HepG2 (cell line): ENCODE data around the gene PLIN3. TPM values are rescaled to one million over a fixed set of nuclear protein-coding genes. Genes with fewer than 3 reads are reported as not detected.

Experiments
- CBX2 ChIP-seq, 2 experiments: fragments of 200-600 bp in 1 of 2; sonication (generic); formaldehyde crosslinking in 1 of 2; IDR thresholded peaks; 2 replicates each; pipeline versions ENCODE4 v1.7.0 to v1.8.1; 2018 to 2022; ENCODE audit warnings: low read depth in 2 of 2, low read length in 1 of 2, mild to moderate bottlenecking in 1 of 2, missing genetic modification reagents in 1 of 2
- FOXA3 ChIP-seq: IDR thresholded peaks from 2 replicates; pipeline ENCODE4 v1.6.1; 2016; ENCODE audit warnings: missing genetic modification reagents, missing compliant biosample characterization
- FOXK1 ChIP-seq: sonication (generic); formaldehyde crosslinking; IDR thresholded peaks from 2 replicates; pipeline ENCODE4 v1.4.0; 2020; ENCODE audit warnings: low read depth, missing genetic modification reagents, borderline replicate concordance
- JUN ChIP-seq: sonication (generic); formaldehyde crosslinking; IDR thresholded peaks from 2 replicates; pipeline ENCODE4 v1.4.0; 2020; ENCODE audit warnings: mild to moderate bottlenecking, missing genetic modification reagents
- KLF11 ChIP-seq: IDR thresholded peaks from 2 replicates; pipeline ENCODE4 v1.6.1; 2016; ENCODE audit warnings: missing compliant biosample characterization
- MYNN ChIP-seq: sonication (generic); formaldehyde crosslinking; IDR thresholded peaks from 2 replicates; pipeline ENCODE4 v1.4.0; 2020; ENCODE audit warnings: mild to moderate bottlenecking, low read depth, missing genetic modification reagents
- NFYB ChIP-seq: sonication (generic); formaldehyde crosslinking; IDR thresholded peaks from 2 replicates; pipeline ENCODE4 v1.4.0; 2020; ENCODE audit warnings: missing genetic modification reagents
- PHF8 ChIP-seq: sonication (generic); formaldehyde crosslinking; IDR thresholded peaks from 2 replicates; pipeline ENCODE4 v1.5.0; 2020; ENCODE audit warnings: missing genetic modification reagents
- PITX1 ChIP-seq: sonication (generic); formaldehyde crosslinking; IDR thresholded peaks from 2 replicates; pipeline ENCODE4 v1.5.1; 2020; ENCODE audit warnings: mild to moderate bottlenecking, missing genetic modification reagents
- SRY ChIP-seq: sonication (generic); formaldehyde crosslinking; IDR thresholded peaks from 2 replicates; pipeline ENCODE4 v1.8.0; 2022; ENCODE audit warnings: mild to moderate bottlenecking, missing genetic modification reagents
- ZNF552 ChIP-seq: sonication (generic); formaldehyde crosslinking; IDR thresholded peaks from 2 replicates; pipeline ENCODE4 v1.9.0; 2022; ENCODE audit warnings: missing genetic modification reagents, mild to moderate bottlenecking, borderline replicate concordance
- polyA plus RNA-seq, 8 experiments: library from polyadenylated mRNA; depleted of rRNA in 3 of 8; stranded (reverse) in 7 of 8; unstranded in 1 of 8; fragments of >200 nt; fragmentation: Illumina TruSeq in 4 of 8; extraction: Trizol in 4 of 8; gene quantifications; 2 replicates each; pipeline versions ENCODE4 v1.2.1 to v1.2.3, GENCODE V29; 2011 to 2016; ENCODE audit warnings: low read depth in 4 of 8, missing spikeins in 1 of 8, mixed read lengths in 1 of 8; ENCODE audit not compliant: insufficient read depth in 1 of 8
- total RNA-seq, 5 experiments: library from RNA; depleted of rRNA; stranded (reverse); fragments of >200 nt; fragmentation: Illumina TruSeq; extraction: Trizol; gene quantifications; 2 replicates each; pipeline ENCODE4 v1.2.3, GENCODE V29; 2016; ENCODE audit warnings: low read depth in 1 of 5
- TF ChIP-seq, protein P1 (sequence below): sonication (generic); formaldehyde crosslinking; IDR thresholded peaks from 2 replicates; pipeline ENCODE4 v1.4.0; 2020; ENCODE audit warnings: missing genetic modification reagents
- TF ChIP-seq, protein P2 (sequence below): sonication (generic); formaldehyde crosslinking; IDR thresholded peaks from 2 replicates; pipeline ENCODE4 v1.8.1; 2023; ENCODE audit warnings: mild to moderate bottlenecking, missing genetic modification reagents
- TF ChIP-seq, protein P3 (sequence below): sonication (generic); formaldehyde crosslinking; IDR thresholded peaks from 2 replicates; pipeline ENCODE4 v1.5.1; 2020; ENCODE audit warnings: mild to moderate bottlenecking, moderate library complexity, missing genetic modification reagents
- TF ChIP-seq, protein P4 (sequence below): sonication (generic); formaldehyde crosslinking; IDR thresholded peaks from 2 replicates; pipeline ENCODE4 v1.5.1; 2020; ENCODE audit warnings: missing genetic modification reagents, mild to moderate bottlenecking, borderline replicate concordance
- TF ChIP-seq, protein P5 (sequence below): sonication (generic); formaldehyde crosslinking; IDR thresholded peaks from 2 replicates; pipeline ENCODE4 v1.5.1; 2020; ENCODE audit warnings: mild to moderate bottlenecking, missing genetic modification reagents, moderate library complexity

Gene PLIN3
- total and polyA plus RNA-seq, 2 of the 13 experiments (the other 11 are each of a cell fraction or from before 2014, with no cell fraction given), result 49.3 to 57.9 TPM

DNA sequence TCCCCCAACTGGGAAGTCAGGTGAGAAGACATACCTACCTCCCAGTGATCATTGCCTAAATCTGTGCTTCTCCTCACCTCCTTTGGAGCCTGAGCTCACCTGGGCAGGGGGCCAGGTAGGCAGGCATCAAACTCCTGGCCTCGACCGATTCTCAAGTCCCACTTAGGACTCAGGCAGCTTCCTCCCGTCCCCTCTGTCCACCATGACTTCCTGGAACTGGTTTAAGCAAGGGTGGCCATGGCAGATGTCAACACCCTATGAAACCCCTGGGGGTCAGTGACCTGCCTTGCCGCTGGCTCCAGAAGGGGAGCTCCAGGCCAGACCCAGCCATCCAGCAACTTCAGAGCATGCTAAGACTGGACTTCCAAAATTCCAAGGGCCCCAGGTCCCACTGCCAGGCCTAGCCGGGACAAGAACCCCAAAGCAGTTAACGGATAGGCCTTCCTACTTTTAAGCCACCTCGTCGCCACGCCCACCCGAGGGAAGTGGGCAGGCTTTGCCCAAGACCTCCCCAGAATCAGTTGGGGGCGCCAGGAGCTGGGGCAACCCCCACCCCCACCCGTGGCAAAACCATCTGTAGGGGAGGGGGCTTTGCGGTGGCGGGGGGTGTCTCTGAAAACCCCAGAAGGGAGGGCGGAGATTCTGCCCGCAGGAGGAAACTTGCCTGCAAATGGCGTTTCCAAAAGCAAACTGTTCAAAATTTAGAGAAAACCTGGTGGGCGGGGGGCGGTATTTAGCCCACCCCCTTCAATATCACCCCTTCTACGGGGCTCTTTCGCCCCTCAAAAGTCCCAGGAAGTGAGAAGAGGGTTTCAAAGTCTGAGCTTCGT is 657 bp downstream of the PLIN3 start (continued):
- TF ChIP-seq FOXK1 (CRISPR knock-in tag) (peak; percentile 44; the same call in 1 of the 2 replicates), PITX1 (CRISPR knock-in tag) (peak; percentile 31; the same call in 1 of the 2 replicates), FOXA3 (CRISPR knock-in tag) (peak; percentile 61), KLF11 (CRISPR knock-in tag) (peak; percentile 43; the same call in 1 of the 2 replicates), JUN (CRISPR knock-in tag) (no peak), MYNN (peak; percentile 80; the same call in 1 of the 2 replicates), CBX2 (IDR thresholded peaks at IDR 0.05; ENCODE audit: low read depth, low read length) (no peak), CBX2 (CRISPR knock-in tag; IDR thresholded peaks at IDR 0.05; ENCODE audit: low read depth) (no peak), PHF8 (CRISPR knock-in tag) (peak; percentile 51), SRY (CRISPR knock-in tag) (0 out of 2 replicates have a peak, but pooled peaks have one; percentile 59), ZNF552 (CRISPR knock-in tag) (no peak), NFYB (CRISPR knock-in tag) (0 out of 2 replicates have a peak, but pooled peaks have one; percentile 21)
- TF ChIP-seq, protein P1, sequence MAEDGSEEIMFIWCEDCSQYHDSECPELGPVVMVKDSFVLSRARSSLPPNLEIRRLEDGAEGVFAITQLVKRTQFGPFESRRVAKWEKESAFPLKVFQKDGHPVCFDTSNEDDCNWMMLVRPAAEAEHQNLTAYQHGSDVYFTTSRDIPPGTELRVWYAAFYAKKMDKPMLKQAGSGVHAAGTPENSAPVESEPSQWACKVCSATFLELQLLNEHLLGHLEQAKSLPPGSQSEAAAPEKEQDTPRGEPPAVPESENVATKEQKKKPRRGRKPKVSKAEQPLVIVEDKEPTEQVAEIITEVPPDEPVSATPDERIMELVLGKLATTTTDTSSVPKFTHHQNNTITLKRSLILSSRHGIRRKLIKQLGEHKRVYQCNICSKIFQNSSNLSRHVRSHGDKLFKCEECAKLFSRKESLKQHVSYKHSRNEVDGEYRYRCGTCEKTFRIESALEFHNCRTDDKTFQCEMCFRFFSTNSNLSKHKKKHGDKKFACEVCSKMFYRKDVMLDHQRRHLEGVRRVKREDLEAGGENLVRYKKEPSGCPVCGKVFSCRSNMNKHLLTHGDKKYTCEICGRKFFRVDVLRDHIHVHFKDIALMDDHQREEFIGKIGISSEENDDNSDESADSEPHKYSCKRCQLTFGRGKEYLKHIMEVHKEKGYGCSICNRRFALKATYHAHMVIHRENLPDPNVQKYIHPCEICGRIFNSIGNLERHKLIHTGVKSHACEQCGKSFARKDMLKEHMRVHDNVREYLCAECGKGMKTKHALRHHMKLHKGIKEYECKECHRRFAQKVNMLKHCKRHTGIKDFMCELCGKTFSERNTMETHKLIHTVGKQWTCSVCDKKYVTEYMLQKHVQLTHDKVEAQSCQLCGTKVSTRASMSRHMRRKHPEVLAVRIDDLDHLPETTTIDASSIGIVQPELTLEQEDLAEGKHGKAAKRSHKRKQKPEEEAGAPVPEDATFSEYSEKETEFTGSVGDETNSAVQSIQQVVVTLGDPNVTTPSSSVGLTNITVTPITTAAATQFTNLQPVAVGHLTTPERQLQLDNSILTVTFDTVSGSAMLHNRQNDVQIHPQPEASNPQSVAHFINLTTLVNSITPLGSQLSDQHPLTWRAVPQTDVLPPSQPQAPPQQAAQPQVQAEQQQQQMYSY (CRISPR knock-in tag), result no peak
- TF ChIP-seq, protein P2, sequence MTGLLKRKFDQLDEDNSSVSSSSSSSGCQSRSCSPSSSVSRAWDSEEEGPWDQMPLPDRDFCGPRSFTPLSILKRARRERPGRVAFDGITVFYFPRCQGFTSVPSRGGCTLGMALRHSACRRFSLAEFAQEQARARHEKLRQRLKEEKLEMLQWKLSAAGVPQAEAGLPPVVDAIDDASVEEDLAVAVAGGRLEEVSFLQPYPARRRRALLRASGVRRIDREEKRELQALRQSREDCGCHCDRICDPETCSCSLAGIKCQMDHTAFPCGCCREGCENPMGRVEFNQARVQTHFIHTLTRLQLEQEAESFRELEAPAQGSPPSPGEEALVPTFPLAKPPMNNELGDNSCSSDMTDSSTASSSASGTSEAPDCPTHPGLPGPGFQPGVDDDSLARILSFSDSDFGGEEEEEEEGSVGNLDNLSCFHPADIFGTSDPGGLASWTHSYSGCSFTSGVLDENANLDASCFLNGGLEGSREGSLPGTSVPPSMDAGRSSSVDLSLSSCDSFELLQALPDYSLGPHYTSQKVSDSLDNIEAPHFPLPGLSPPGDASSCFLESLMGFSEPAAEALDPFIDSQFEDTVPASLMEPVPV, result 0 out of 2 replicates have a peak, but pooled peaks have one; percentile 24
- TF ChIP-seq, protein P3, sequence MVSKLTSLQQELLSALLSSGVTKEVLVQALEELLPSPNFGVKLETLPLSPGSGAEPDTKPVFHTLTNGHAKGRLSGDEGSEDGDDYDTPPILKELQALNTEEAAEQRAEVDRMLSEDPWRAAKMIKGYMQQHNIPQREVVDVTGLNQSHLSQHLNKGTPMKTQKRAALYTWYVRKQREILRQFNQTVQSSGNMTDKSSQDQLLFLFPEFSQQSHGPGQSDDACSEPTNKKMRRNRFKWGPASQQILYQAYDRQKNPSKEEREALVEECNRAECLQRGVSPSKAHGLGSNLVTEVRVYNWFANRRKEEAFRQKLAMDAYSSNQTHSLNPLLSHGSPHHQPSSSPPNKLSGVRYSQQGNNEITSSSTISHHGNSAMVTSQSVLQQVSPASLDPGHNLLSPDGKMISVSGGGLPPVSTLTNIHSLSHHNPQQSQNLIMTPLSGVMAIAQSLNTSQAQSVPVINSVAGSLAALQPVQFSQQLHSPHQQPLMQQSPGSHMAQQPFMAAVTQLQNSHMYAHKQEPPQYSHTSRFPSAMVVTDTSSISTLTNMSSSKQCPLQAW (CRISPR knock-in tag), result 0 out of 2 replicates have a peak, but pooled peaks have one; percentile 43
- TF ChIP-seq, protein P4, sequence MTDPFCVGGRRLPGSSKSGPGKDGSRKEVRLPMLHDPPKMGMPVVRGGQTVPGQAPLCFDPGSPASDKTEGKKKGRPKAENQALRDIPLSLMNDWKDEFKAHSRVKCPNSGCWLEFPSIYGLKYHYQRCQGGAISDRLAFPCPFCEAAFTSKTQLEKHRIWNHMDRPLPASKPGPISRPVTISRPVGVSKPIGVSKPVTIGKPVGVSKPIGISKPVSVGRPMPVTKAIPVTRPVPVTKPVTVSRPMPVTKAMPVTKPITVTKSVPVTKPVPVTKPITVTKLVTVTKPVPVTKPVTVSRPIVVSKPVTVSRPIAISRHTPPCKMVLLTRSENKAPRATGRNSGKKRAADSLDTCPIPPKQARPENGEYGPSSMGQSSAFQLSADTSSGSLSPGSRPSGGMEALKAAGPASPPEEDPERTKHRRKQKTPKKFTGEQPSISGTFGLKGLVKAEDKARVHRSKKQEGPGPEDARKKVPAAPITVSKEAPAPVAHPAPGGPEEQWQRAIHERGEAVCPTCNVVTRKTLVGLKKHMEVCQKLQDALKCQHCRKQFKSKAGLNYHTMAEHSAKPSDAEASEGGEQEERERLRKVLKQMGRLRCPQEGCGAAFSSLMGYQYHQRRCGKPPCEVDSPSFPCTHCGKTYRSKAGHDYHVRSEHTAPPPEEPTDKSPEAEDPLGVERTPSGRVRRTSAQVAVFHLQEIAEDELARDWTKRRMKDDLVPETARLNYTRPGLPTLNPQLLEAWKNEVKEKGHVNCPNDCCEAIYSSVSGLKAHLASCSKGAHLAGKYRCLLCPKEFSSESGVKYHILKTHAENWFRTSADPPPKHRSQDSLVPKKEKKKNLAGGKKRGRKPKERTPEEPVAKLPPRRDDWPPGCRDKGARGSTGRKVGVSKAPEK, result no peak
- TF ChIP-seq, protein P5, sequence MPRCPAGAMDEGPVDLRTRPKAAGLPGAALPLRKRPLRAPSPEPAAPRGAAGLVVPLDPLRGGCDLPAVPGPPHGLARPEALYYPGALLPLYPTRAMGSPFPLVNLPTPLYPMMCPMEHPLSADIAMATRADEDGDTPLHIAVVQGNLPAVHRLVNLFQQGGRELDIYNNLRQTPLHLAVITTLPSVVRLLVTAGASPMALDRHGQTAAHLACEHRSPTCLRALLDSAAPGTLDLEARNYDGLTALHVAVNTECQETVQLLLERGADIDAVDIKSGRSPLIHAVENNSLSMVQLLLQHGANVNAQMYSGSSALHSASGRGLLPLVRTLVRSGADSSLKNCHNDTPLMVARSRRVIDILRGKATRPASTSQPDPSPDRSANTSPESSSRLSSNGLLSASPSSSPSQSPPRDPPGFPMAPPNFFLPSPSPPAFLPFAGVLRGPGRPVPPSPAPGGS (CRISPR knock-in tag), result no peak
